Measurements from ENCODE around the gene SLC4A5. TPM values are rescaled to one million over a fixed set of nuclear protein-coding genes. Genes with fewer than 3 reads are reported as not detected.

SLC4A5 gene
- total and polyA plus RNA-seq, 7 donors: under 0.01 to 12.2 (median 1.8) TPM

DNA sequence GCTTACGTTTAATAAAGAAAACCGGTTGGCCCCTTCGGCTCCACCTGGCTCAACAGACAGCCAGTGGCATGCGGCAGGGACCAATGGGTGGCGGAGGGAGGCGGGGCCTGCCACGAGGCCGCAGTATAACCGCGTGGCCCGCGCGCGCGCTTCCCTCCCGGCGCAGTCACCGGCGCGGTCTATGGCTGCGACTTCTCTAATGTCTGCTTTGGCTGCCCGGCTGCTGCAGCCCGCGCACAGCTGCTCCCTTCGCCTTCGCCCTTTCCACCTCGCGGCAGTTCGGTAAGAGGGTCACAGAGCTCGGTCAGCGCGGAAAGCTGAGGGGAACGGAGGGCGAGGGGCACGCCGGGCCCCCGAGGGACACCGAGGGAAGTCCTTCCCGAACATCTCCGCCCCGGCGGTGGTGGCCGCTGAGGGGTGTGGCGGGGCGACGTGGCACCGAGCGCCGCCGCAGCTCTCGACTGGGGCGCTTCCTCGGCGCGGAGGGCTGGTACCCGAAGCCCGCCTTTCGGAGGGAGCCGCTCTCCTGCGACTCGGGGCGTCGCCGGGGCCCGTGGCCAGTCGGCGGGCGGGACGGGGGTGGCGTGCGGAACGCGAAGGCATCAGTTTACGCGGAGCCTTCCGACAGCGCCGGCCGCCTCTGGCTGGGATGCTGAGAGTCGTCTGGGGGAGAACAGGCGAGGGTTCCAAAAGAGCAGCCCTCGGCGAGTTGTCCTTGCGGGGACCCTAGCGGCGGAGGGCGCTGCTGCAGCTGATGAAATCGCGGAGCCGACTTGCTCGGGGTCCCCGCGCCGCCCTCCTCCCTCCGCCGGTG lies 144.5 kb downstream of the SLC4A5 start, which contains the start of gene MTHFD2:
Gene MTHFD2, plus strand, starts transcription at position 155 of the 814 bp plus-strand sequence. Its CDS starts 27 bp downstream, at position 182.
- DNase-seq: peak; percentile 91
- Histone ChIP-seq H3K4me3 (peak within 1 kb of the TSS; percentile 50 to 71 (median 64)), H3K27me3 (no peaks in the 10 kb centered on the region), H3K4me1 (peaks cover 0 to 17% (median 12%) of the 10 kb centered on the region in 4 donors), H3K9me3 (no peaks in the 10 kb centered on the region), H3K36me3 (no peaks in the 10 kb centered on the region), H3K27ac (peak within 1 kb of the TSS; percentile 72 to 93 (median 90))
- TF ChIP-seq CTCF (IDR thresholded peaks at IDR 0.05) (peak; percentile 43 to 78 (median 58)), POLR2A (IDR thresholded peaks at IDR 0.05) (peak; percentile 33 to 48), POLR2AphosphoS5 (IDR thresholded peaks at IDR 0.05) (peak; percentile 67 to 87 (median 76)), EP300 (IDR thresholded peaks at IDR 0.05) (no peak)
- WGBS, 2 donors: 0% methylated on average over 96 of the region's 96 CpGs
- intact Hi-C loops (cut with DNase I): loop anchor here (2.0 kb wide), 1 partner anchor 20 kb away; the partner anchor contains the start of gene MOB1A

GRCh38 chr2:74198023-74198460 lies 145.2 kb downstream of the SLC4A5 start:
- H3K4me3 ChIP-seq: peak overlapping the region; percentile 50 to 71 (median 64)
- peak overlapping the region; percentile 72 to 93 (median 90) for H3K27ac ChIP-seq
- WGBS, 2 donors: 37% methylated on average over 18 of the region's 18 CpGs
- DNase-seq: peak; percentile 91
- intact Hi-C loops (cut with DNase I): loop anchor here (2.0 kb wide), 1 partner anchor 19 kb away; the partner anchor contains the start of gene MOB1A
- H3K27me3 ChIP-seq: no peaks in the 10 kb centered on the region
- H3K36me3 ChIP-seq: no peaks in the 10 kb centered on the region
- TF ChIP-seq POLR2AphosphoS5 (IDR thresholded peaks at IDR 0.05) (no peak), POLR2A (IDR thresholded peaks at IDR 0.05) (no peak), CTCF (IDR thresholded peaks at IDR 0.05) (no peak), EP300 (IDR thresholded peaks at IDR 0.05) (no peak)
- no peaks in the 10 kb centered on the region for H3K9me3 ChIP-seq
- peaks cover 0 to 17% (median 12%) of the 10 kb centered on the region in 4 donors for H3K4me1 ChIP-seq

GRCh38 chr2:74197049-74197448 lies 146.2 kb downstream of the SLC4A5 start:
- no peak for DNase-seq
- Histone ChIP-seq H3K4me1 (peaks cover 0 to 17% (median 12%) of the 10 kb centered on the region in 4 donors), H3K36me3 (no peaks in the 10 kb centered on the region), H3K4me3 (no peak overlapping the region), H3K27ac (no peak overlapping the region), H3K27me3 (no peaks in the 10 kb centered on the region), H3K9me3 (no peaks in the 10 kb centered on the region)
- TF ChIP-seq POLR2AphosphoS5 (IDR thresholded peaks at IDR 0.05) (no peak), EP300 (IDR thresholded peaks at IDR 0.05) (no peak), CTCF (IDR thresholded peaks at IDR 0.05) (no peak)
- intact Hi-C loops (cut with DNase I): no loop called here
- WGBS, 2 donors: 67 to 77% methylated on average over 4 of the region's 4 CpGs

GRCh38 chr2:74194799-74195198 lies 148.4 kb downstream of the SLC4A5 start:
- WGBS, 2 donors: 19 to 72% methylated on average over 1 of the region's 1 CpG
- no peak for TF ChIP-seq POLR2AphosphoS5 (IDR thresholded peaks at IDR 0.05)
- TF ChIP-seq EP300 (IDR thresholded peaks at IDR 0.05): no peak
- TF ChIP-seq POLR2A (IDR thresholded peaks at IDR 0.05): no peak
- TF ChIP-seq CTCF (IDR thresholded peaks at IDR 0.05): no peak
- Histone ChIP-seq H3K27me3 (no peaks in the 10 kb centered on the region), H3K9me3 (no peaks in the 10 kb centered on the region), H3K27ac (no peak overlapping the region), H3K36me3 (no peaks in the 10 kb centered on the region), H3K4me3 (no peak overlapping the region), H3K4me1 (peaks cover 0 to 12% (median 9%) of the 10 kb centered on the region in 4 donors)
- intact Hi-C loops (cut with DNase I): no loop called here
- no peak for DNase-seq
